NCI-H128 (cell line): ENCODE results near the gene CNOT1.
"Not testable (repeated sequence)": the region's sequence is repeated elsewhere in the genome, so short reads cannot be mapped to it uniquely, and the experiment has no call there.

Source experiments
- DNase-seq: peaks from one replicate; lab custom pipeline; 2025; ENCODE audit not compliant: unreplicated experiment; lab: John Stamatoyannopoulos, UW

The CNOT1 gene

GRCh38 chr16:58638148-58639036, 8.8 kb upstream of the CNOT1 start:
- no peak for DNase-seq

GRCh38 chr16:58637021-58637420, 7.4 kb upstream of the CNOT1 start:
- DNase-seq, result not testable (repeated sequence)

- no peak for DNase-seq
These were observed 6.8 kb upstream of the CNOT1 start for GRCh38 chr16:58636466-58636865.

GRCh38 chr16:58635502-58635901, 5.9 kb upstream of the CNOT1 start:
- DNase-seq, result no peak

- DNase-seq, result no peak
These were observed 4.7 kb upstream of the CNOT1 start for GRCh38 chr16:58634265-58634802.

GRCh38 chr16:58628845-58629732, 537 bp downstream of the CNOT1 start:
- no peak for DNase-seq

GRCh38 chr16:58624209-58624608, 5.4 kb downstream of the CNOT1 start:
- DNase-seq, result no peak

- no peak for DNase-seq
These were observed 9.2 kb downstream of the CNOT1 start for GRCh38 chr16:58620396-58620795.

- DNase-seq, result no peak
These were observed 14.3 kb downstream of the CNOT1 start for GRCh38 chr16:58615280-58615679.

- no peak for DNase-seq
These were observed 14.8 kb downstream of the CNOT1 start for GRCh38 chr16:58614860-58615259.

- DNase-seq, result no peak
These were observed 15.4 kb downstream of the CNOT1 start for GRCh38 chr16:58614212-58614611.

GRCh38 chr16:58612965-58613364, 16.7 kb downstream of the CNOT1 start:
- not testable (repeated sequence) for DNase-seq

GRCh38 chr16:58608601-58609136, 21.0 kb downstream of the CNOT1 start:
- DNase-seq, result no peak

- DNase-seq, result no peak
These were observed 24.1 kb downstream of the CNOT1 start for GRCh38 chr16:58605562-58605961.

- no peak for DNase-seq
These were observed 38.5 kb downstream of the CNOT1 start for GRCh38 chr16:58591083-58591482.

GRCh38 chr16:58589326-58589905, 40.2 kb downstream of the CNOT1 start:
- DNase-seq, result no peak

- DNase-seq, result no peak
These were observed 41.2 kb downstream of the CNOT1 start for GRCh38 chr16:58588406-58588805.

- DNase-seq, result no peak
These were observed 43.1 kb downstream of the CNOT1 start for GRCh38 chr16:58586340-58587030.

- DNase-seq, result no peak
These were observed 44.7 kb downstream of the CNOT1 start for GRCh38 chr16:58584831-58585505.
